ENCODE data around the gene DCBLD1. TPM values are rescaled to one million over a fixed set of nuclear protein-coding genes. Genes with fewer than 3 reads are reported as not detected.
A peak's percentile ranks its signal among the peaks of the same experiment; 100 is the strongest.

Gene DCBLD1
- total RNA-seq, 1 experiment from 2014 or later: 69.3 TPM

- intact Hi-C loops (cut with micrococcal nuclease; ENCODE audit: unreplicated experiment): no loop called here
- ChIA-PET CTCF (no interaction called here), POLR2A (interaction anchor here (0.6 kb wide), 2 partner anchors 38 to 64 kb away, joined by 3 to 9 read pairs; no protein-coding TSS in a partner anchor)
- Mint-ChIP-seq H3K4me3 (ENCODE audit: unreplicated experiment) (no peak overlapping the region), H3K27me3 (ENCODE audit: insufficient read depth, unreplicated experiment) (no peaks in the 10 kb centered on the region), H3K27ac (ENCODE audit: unreplicated experiment) (peak overlapping the region; percentile 40), H3K9me3 (ENCODE audit: unreplicated experiment) (no peaks in the 10 kb centered on the region), H3K4me1 (ENCODE audit: low read depth, unreplicated experiment) (peaks cover 37% of the 10 kb centered on the region), H3K36me3 (ENCODE audit: insufficient read depth, unreplicated experiment) (peaks cover 66% of the 10 kb centered on the region)
- Histone ChIP-seq H3K4me1 (peaks cover 56% of the 10 kb centered on the region), H3K27me3 (replicated peaks; ENCODE audit: control insufficient read depth, insufficient read depth, low read length) (no peaks in the 10 kb centered on the region), H3K36me3 (ENCODE audit: control insufficient read depth, insufficient read depth, low read length) (peaks cover 6% of the 10 kb centered on the region), H3K9me3 (no peaks in the 10 kb centered on the region), H3K4me3 (ENCODE audit: low read depth, low read length) (no peak overlapping the region)
- DNase-seq: no peak
- TF ChIP-seq CTCF (IDR thresholded peaks at IDR 0.05; ENCODE audit: insufficient read depth in 1 of 2, low read depth in 1 of 2, low read length in 1 of 2, severe bottlenecking in 1 of 2, unreplicated experiment in 1 of 2): no peak
- BruUV-seq (replicated peaks): no TSS peak
Measured at GRCh38 chr6:117547688-117548621, 65.5 kb downstream of the DCBLD1 start.

GRCh38 chr6:117548797-117549301 lies 66.4 kb downstream of the DCBLD1 start:
- no peak overlapping the region for H3K4me3 Mint-ChIP-seq (ENCODE audit: unreplicated experiment)
- no peak for DNase-seq
- ChIA-PET CTCF (interaction anchor here (1.9 kb wide), 1 partner anchor 99 kb away, joined by 7 read pairs; no protein-coding TSS in a partner anchor), POLR2A (interaction anchor here (0.6 kb wide), 1 partner anchor 65 kb away, joined by 3 read pairs; no protein-coding TSS in a partner anchor)
- H3K4me3 ChIP-seq (ENCODE audit: low read depth, low read length): no peak overlapping the region
- H3K36me3 Mint-ChIP-seq (ENCODE audit: insufficient read depth, unreplicated experiment): peaks cover 60% of the 10 kb centered on the region
- H3K4me1 Mint-ChIP-seq (ENCODE audit: low read depth, unreplicated experiment): peaks cover 34% of the 10 kb centered on the region
- H3K27ac Mint-ChIP-seq (ENCODE audit: unreplicated experiment): peak overlapping the region; percentile 40
- no peak for TF ChIP-seq CTCF (IDR thresholded peaks at IDR 0.05; ENCODE audit: insufficient read depth in 1 of 2, low read depth in 1 of 2, low read length in 1 of 2, severe bottlenecking in 1 of 2, unreplicated experiment in 1 of 2)
- BruUV-seq (replicated peaks): no TSS peak
- no peaks in the 10 kb centered on the region for H3K9me3 Mint-ChIP-seq (ENCODE audit: unreplicated experiment)
- H3K27me3 Mint-ChIP-seq (ENCODE audit: insufficient read depth, unreplicated experiment): no peaks in the 10 kb centered on the region
- H3K4me1 ChIP-seq: peaks cover 61% of the 10 kb centered on the region
- H3K27me3 ChIP-seq (replicated peaks; ENCODE audit: control insufficient read depth, insufficient read depth, low read length): no peaks in the 10 kb centered on the region
- intact Hi-C loops (cut with micrococcal nuclease; ENCODE audit: unreplicated experiment): loop anchor here (1.0 kb wide), 1 partner anchor 13 kb away; no protein-coding TSS in a partner anchor
- no peaks in the 10 kb centered on the region for H3K9me3 ChIP-seq
- peaks cover 6% of the 10 kb centered on the region for H3K36me3 ChIP-seq (ENCODE audit: control insufficient read depth, insufficient read depth, low read length)

- Histone ChIP-seq H3K4me1 (peaks cover 53% of the 10 kb centered on the region), H3K9me3 (no peaks in the 10 kb centered on the region), H3K4me3 (ENCODE audit: low read depth, low read length) (no peak overlapping the region), H3K27me3 (replicated peaks; ENCODE audit: control insufficient read depth, insufficient read depth, low read length) (no peaks in the 10 kb centered on the region), H3K36me3 (ENCODE audit: control insufficient read depth, insufficient read depth, low read length) (peaks cover 6% of the 10 kb centered on the region)
- no peaks in the 10 kb centered on the region for H3K9me3 Mint-ChIP-seq (ENCODE audit: unreplicated experiment)
- no peak for TF ChIP-seq CTCF (IDR thresholded peaks at IDR 0.05; ENCODE audit: insufficient read depth in 1 of 2, low read depth in 1 of 2, low read length in 1 of 2, severe bottlenecking in 1 of 2, unreplicated experiment in 1 of 2)
- DNase-seq: no peak
- peaks cover 27% of the 10 kb centered on the region for H3K4me1 Mint-ChIP-seq (ENCODE audit: low read depth, unreplicated experiment)
- no TSS peak for BruUV-seq (replicated peaks)
- peaks cover 57% of the 10 kb centered on the region for H3K36me3 Mint-ChIP-seq (ENCODE audit: insufficient read depth, unreplicated experiment)
- H3K4me3 Mint-ChIP-seq (ENCODE audit: unreplicated experiment): no peak overlapping the region
- H3K27me3 Mint-ChIP-seq (ENCODE audit: insufficient read depth, unreplicated experiment): no peaks in the 10 kb centered on the region
- POLR2A ChIA-PET: no interaction called here
- CTCF ChIA-PET: interaction anchor here (1.8 to 1.9 kb wide), 2 partner anchors 71 to 100 kb away, joined by 7 to 10 read pairs; no protein-coding TSS in a partner anchor
- intact Hi-C loops (cut with micrococcal nuclease; ENCODE audit: unreplicated experiment): loop anchor here (1.0 kb wide), 2 partner anchors 13 to 34 kb away; no protein-coding TSS in a partner anchor
- H3K27ac Mint-ChIP-seq (ENCODE audit: unreplicated experiment): no peak overlapping the region
Measured at GRCh38 chr6:117549611-117550010, 67.1 kb downstream of the DCBLD1 start.

Measured in Caco-2 (cell line).